Dedifferentiated amniotic fluid mesenchymal stem cell (primary cell): ENCODE results near the gene CFAP58.

ENCODE experiments used
- DNase-seq: peaks from one replicate; pipeline ENCODE4 v3.0.0-alpha.2; 2016; ENCODE audit errors: extremely low spot score

CFAP58 gene

DNA sequence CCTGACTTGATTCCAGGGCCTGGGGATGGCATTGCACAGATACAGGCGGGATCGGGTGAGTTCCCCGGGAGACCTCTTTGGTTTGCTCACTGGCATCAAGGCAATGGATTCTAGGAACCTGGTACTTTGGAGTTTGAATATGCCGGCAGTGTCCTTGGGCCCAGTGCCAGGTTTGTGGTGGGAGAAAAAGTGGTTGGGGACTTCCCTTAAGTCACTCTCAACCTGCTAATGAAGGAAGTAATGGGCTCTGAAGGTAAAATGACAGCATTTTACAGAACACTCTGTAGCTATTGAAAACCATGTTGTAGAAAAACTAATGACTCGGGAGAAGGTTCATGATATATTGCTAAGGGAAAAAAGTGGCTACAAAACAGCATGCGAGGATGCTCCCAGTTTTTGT, 129.9 kb downstream of the CFAP58 start:
- DNase-seq: no peak

DNA sequence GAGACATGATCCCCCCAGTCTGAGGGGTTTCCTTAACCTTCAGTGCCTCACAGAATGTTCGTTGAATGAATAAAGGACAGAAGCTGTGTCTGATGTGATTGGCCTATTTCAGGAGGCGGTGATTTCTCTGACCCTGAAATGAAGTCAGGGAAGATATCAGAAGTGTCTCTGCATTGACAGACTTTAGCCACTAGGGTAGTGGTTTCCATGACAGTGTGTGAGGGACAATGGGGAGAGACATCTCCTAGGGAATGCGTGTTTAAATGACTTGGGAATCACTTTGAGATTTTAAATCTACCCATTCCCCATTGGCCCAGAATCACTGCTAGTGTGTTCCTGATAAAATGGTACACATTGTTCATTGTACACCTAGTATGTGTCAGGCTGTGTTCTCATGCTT, 132.0 kb downstream of the CFAP58 start:
- DNase-seq: no peak

DNA sequence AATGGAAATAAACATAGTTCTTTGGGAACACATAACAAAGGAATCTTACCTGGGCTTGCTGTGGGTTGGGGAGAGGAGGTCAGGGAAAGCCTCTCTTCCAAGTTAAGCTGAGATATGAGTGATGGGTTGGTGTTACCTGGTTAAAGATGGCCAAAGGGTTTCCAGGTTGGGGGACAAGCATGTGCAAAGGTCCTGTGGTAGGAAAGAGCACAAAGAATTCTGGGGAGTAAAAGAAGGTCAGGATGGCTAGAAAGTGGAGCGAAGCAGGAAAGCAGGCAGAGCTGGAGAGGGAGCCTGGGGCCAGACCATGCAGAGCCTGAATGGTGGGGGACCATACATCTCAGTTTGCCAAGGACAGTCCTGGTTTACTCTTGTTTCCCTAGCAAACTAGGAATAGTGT, 133.2 kb downstream of the CFAP58 start:
- no peak for DNase-seq

GRCh38 chr10:104487794-104488438, 134.3 kb downstream of the CFAP58 start:
- no peak for DNase-seq

GRCh38 chr10:104488439-104488832, 134.8 kb downstream of the CFAP58 start:
- DNase-seq: no peak

GRCh38 chr10:104492329-104492940, 138.8 kb downstream of the CFAP58 start:
- no peak for DNase-seq

DNA sequence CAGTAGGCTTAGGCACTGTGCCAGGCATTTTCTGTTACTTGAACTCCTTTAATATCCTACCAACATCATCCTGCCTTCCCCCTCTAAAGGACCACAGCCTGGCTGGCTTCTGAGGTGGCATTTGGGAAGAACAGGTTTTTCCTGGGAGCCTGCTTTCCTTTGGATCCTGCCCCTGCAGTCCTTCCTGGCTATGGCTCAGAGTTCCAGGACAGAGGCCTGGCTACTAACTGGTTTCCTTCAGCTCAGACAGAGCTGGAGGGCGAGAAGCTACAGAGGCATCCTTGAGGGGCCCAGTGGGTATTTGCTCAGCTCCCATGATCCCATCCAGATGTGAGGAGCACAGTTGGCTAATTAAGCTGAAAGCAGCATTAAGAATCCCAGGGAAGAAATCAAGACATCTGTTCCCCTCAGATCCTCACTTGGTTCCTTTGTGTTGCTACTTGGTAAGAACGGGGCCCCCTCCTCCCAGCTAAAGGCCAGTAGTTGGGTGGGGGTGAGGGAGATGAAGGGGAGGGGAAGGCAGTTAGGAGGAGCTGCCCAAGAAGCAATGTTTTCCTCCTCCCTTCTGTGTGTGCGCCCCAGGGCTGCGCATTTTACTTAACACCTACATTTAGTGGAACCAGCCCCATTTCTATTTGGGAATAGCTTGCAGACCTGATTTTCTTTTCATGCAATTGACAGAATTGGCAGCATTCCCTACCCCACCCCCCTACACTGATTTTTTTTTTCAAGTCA, 144.9 kb downstream of the CFAP58 start:
- DNase-seq: no peak

DNA sequence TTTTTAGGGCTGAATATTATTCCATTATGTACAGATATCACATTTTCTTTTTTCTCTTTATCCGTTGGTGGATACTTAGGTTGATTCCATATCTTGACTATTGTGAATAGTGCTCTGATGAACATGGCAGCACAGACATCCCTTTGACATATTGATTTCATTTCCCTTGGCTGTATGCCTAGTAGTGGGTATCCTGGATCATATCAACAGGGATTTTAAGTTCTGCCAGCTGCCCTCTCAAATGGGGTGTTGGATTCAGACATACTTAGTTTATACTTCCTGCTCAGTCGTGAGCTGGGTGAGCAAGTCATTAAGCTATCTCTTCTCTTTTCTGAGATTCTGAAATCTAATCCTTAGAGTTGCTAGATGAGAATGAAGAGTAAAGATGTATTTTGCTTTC, 147.8 kb downstream of the CFAP58 start:
- no peak for DNase-seq

GRCh38 chr10:104501864-104502579, 148.4 kb downstream of the CFAP58 start:
- no peak for DNase-seq

GRCh38 chr10:104502907-104503306, 149.3 kb downstream of the CFAP58 start:
- DNase-seq: no peak
